Measurements from ENCODE around the gene IER3.
"Not testable (repeated sequence)": the region's sequence is repeated elsewhere in the genome, so short reads cannot be mapped to it uniquely, and the experiment has no call there.

The IER3 gene

DNA sequence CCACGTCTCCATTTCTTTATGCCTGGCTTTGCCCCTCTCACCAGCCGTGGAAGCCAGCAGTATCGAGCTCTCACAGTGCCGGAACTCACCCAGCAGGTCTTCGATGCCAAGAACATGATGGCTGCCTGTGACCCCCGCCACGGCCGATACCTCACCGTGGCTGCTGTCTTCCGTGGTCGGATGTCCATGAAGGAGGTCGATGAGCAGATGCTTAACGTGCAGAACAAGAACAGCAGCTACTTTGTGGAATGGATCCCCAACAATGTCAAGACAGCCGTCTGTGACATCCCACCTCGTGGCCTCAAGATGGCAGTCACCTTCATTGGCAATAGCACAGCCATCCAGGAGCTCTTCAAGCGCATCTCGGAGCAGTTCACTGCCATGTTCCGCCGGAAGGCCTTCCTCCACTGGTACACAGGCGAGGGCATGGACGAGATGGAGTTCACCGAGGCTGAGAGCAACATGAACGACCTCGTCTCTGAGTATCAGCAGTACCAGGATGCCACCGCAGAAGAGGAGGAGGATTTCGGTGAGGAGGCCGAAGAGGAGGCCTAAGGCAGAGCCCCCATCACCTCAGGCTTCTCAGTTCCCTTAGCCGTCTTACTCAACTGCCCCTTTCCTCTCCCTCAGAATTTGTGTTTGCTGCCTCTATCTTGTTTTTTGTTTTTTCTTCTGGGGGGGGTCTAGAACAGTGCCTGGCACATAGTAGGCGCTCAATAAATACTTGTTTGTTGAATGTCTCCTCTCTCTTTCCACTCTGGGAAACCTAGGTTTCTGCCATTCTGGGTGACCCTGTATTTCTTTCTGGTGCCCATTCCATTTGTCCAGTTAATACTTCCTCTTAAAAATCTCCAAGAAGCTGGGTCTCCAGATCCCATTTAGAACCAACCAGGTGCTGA, 20.3 kb downstream of the IER3 start:
- DNase-seq (ENCODE audit: low read depth in 2 of 2), result not testable (repeated sequence)

DNA sequence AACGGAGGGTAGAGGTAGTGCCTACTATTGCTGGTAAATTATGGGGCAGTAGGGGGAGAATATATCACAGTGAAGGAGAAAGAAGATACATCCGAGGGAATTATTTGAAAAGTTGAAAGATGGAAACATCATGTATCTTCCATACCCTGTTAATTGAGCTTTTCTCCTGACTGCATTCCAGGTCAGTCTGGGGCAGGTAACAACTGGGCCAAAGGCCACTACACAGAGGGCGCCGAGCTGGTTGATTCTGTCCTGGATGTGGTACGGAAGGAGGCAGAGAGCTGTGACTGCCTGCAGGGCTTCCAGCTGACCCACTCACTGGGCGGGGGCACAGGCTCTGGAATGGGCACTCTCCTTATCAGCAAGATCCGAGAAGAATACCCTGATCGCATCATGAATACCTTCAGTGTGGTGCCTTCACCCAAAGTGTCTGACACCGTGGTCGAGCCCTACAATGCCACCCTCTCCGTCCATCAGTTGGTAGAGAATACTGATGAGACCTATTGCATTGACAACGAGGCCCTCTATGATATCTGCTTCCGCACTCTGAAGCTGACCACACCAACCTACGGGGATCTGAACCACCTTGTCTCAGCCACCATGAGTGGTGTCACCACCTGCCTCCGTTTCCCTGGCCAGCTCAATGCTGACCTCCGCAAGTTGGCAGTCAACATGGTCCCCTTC, 21.0 kb downstream of the IER3 start:
- not testable (repeated sequence) for DNase-seq (ENCODE audit: low read depth in 2 of 2)

DNA sequence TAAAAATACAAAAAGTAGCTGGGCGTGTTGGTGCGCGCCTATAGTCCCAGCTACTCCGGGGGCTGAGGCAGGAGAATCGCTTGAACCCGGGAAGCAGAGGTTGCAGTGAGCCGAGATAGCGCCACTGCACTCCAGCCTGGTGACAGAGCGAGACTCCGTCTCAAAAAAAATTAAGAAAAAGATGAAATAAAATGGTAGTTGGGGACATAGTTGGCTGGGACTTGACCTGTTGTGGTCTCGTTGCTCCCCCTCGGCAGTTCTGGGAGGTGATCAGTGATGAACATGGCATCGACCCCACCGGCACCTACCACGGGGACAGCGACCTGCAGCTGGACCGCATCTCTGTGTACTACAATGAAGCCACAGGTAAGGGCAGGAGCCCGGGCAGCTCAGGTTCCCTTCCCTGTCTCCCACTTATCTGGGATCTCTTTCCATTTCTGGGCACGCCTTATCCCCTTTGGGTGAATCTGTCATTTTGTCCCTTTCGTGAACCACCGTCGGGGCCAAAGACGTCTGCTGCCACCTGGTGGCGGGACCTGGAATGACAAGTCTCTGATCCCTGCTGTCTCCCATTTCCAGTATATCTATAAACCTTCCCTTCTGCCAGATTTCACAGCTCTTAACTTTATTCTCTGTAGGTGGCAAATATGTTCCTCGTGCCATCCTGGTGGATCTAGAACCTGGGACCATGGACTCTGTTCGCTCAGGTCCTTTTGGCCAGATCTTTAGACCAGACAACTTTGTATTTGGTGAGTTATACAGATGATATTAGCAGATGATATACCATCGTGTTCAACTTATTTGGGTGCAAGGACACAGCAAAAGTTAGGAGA, 21.9 kb downstream of the IER3 start:
- no peak for DNase-seq (ENCODE audit: low read depth in 2 of 2)

GRCh38 chr6:30722025-30722279, 22.4 kb downstream of the IER3 start:
- not testable (repeated sequence) for DNase-seq (ENCODE audit: low read depth in 2 of 2)

DNA sequence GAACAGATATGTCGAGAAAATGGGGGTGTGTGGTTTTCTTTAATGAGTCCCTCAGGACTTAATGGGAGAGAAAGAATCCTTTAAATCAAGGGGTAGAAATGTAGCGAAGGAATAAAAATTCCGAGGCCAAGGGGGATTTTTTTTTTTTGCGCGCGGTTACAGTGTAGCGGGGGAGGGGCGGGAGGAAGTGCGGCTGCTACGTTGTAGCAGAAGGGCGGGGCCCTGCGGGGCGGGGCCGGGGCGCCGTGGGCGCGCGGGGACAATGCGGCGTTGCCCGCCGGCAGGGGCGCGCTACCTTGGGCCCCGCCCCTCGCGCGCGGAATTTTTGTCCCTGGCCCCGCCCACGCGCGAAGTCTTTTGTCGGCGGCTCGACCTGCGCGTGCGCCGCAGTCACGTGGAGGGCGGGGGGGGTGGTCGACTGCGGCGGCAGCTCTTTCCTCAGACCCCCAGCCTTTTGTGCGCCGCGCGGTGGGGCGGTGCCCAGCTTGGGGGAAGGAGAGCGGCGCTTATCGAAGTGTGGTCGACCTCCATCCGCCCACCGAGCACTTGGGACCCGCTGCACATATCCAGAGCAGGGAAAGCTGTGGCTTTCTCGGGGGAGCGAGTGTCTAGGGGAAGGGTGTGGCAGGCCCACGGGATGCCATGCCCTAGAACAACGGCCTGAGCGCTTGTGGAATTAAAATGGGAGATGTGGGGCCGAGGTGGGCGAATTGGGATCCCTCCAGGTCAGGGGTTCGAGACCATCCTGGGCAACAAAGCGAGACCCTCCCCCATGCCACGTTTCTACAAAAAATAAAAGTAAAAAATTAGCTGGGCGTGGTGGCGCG, 22.9 kb downstream of the IER3 start:
- DNase-seq (ENCODE audit: low read depth in 2 of 2), result peak; percentile 92 to 94

GRCh38 chr6:30720738-30721197, 23.6 kb downstream of the IER3 start:
- DNase-seq (ENCODE audit: low read depth in 2 of 2), result no peak

- peak; percentile 94 for DNase-seq (ENCODE audit: low read depth in 2 of 2)
Measured at GRCh38 chr6:30719791-30720737, 24.3 kb downstream of the IER3 start, which contains the start of gene TUBB. TSS of gene TUBB (plus strand) at chr6:30720352. CDS start at chr6:30720507, 155 bp downstream.

- DNase-seq (ENCODE audit: low read depth in 2 of 2), result no peak
Measured at GRCh38 chr6:30719356-30719755, 25.0 kb downstream of the IER3 start.

- DNase-seq (ENCODE audit: low read depth in 2 of 2), result not testable (repeated sequence)
Measured at GRCh38 chr6:30717845-30718720, 26.3 kb downstream of the IER3 start.

DNA sequence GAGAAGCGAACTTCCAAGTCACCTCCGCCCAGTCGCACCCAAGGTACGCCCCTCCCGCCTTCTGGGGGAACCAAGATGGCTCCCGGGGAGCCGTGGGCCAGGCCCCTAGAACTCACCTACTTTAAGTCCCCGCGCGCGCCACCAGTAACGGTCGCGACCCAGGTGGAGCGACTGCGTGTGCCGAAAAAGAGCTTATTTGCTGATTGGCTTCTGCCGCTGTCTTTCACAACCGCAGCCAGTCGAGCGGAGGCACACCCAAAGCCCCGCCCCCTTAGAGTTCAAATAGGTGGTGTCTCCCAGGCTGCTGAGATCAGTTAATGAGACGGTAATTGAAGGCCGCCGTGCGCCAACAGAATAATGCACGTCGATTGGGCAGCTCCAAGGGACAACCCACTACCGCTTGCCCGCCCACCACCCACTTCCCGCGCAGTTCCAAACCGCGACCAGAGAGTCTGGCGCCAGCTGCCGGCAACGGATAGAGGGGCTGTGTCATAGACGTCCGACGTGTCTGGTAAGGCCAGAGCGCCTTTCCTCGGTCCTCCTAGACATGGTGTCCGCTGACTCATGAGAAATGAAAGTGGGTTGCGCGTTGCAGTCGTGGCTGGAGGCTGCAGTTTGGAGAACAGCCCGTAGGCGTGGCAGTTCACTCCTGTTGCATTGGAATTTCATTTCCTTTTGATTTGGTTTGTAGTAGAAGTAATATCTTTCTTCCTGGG, 27.1 kb downstream of the IER3 start, which contains the start of gene MDC1:
Gene MDC1 (minus strand): TSS at position 153 of the 716 bp plus-strand sequence. CDS start 2,106 bp downstream, outside the sequence.
- peak; percentile 99 to 100 for DNase-seq (ENCODE audit: low read depth in 2 of 2)

- DNase-seq (ENCODE audit: low read depth in 2 of 2), result no peak
Measured at GRCh38 chr6:30716879-30717128, 27.5 kb downstream of the IER3 start.

DNA sequence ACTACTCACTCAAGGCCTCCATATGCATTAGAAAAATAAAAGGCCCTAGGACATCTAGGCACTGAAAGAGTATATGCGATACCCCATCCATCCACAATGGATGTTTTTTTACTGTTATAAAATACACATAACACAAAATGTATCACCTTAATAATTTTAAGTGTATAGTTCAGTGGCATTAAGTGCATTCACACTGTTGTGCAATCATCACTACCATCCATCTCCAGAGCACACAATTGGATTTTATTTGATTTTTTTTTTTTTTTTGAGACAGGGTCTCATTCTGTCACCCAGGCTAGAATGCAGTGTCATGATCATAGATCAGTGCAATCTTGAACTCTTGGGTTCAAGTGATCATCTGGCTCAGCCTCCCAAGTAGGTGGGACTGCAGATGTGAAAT, 30.1 kb downstream of the IER3 start:
- no peak for DNase-seq (ENCODE audit: low read depth in 2 of 2)

- DNase-seq (ENCODE audit: low read depth in 2 of 2), result no peak
Measured at GRCh38 chr6:30712441-30712945, 31.9 kb downstream of the IER3 start.

DNA sequence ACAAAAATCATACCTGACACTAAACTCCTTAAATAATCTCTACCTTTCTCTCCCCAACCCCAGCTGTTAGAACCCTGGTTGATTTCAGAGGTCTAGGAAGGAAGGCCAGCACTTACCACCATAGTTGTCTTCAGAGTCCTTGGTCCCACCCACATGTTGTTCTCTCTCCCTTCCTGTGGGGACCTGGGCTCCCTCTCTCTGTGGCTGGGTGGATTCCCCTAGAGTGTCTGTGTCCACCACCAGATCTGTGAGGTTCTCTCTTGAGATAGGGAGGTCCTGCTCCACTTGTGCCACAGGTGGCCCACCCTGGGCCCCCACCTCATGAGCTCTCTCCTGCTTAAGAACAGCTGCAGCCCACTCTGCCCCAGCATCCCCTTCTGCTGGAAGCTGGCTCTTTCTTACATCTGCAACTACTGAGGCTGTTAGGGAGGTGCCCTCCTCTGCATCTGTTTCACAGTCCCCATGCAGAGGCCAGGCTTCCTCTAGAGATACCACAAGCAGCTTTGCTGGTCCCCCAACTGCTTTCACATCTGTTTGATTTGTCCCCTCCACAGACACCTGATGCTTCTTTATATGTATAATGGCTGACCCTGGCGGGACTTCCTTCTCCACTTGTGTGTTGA, 32.5 kb downstream of the IER3 start:
- no peak for DNase-seq (ENCODE audit: low read depth in 2 of 2)

DNA sequence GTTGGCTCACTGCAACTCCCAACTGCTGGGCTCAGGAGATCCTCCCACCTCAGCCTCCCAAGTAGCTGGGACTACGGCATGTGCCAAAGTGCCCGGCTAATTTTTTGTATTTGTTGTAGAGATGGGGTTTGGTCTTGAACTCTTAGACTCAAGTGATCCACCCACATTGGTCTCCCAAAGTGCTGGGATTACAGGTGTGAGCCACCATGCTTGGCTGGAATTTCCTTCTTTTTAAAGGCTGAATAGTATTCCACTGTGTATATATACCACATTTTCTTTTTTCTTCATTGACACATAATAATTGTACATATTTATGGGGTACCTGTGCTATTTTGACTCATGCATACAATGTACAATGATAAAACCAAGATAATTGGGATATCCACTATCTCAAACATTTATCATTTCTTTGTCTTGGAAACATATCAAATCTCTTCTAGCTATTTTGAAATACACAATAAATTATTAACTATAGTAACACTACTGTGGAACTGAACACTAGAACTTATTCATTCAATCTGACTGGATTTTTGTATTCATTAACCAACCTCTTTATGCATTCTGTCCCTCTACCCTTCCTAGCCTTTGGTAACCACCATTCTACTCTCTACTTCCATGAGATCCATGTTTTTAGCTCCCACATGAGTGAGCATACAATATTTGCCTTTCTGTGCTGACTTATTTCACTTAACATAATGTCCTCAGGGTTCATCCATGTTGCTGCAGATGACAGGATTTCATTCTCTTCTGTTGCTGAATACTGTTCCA, 35.1 kb downstream of the IER3 start:
- no peak for DNase-seq (ENCODE audit: low read depth in 2 of 2)

- DNase-seq (ENCODE audit: low read depth in 2 of 2), result no peak
Measured at GRCh38 chr6:30707281-30707850, 37.0 kb downstream of the IER3 start.

DNA sequence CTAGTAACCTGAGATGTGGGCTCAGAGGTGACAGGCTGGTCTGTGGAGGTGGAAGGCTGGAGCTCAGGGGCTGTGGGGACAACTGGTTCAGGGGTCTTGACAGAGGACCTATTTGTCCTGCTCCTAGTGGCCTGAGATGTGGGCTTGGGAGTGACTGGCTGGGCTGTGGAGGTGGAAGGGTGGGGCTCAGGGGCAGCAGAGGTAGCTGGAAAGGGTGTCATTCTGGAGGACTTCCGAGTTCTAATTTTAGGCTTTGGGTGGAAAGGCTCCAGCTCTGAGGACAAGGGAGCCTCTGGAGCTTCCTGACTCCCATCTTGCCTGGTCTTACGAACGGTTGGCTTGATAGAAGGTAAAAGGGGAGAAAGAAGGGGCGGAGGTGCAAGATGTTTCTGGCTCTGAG, 38.7 kb downstream of the IER3 start:
- no peak for DNase-seq (ENCODE audit: low read depth in 2 of 2)

Data from stimulated activated CD8-positive, alpha-beta memory T cell treated with anti-CD3 and anti-CD28 coated beads, Interleukin-15, amount 100 ng/mL, for 48 hours (primary cell).